Bronchial epithelial cell (primary cell): Measurements from ENCODE around the gene S100B. TPM values are rescaled to one million over a fixed set of nuclear protein-coding genes. Genes with fewer than 3 reads are reported as not detected.

Source experiments
- DNase-seq: peaks from one replicate; pipeline ENCODE4 v3.0.0-alpha.2; 2010; ENCODE audit warnings: low read depth
- FAIRE-seq: peaks from 2 replicates; lab custom pipeline; 2011; peaks lifted over from hg19 to GRCh38; lab: Jason Lieb, UNC
- H3K27me3 ChIP-seq: 2 replicates; pipeline ENCODE4 v1.5.1; 2011; ENCODE audit warnings: low read length; ENCODE audit not compliant: control insufficient read depth, insufficient read depth
- H3K36me3 ChIP-seq: 2 replicates; pipeline ENCODE4 v1.5.1; 2011; ENCODE audit warnings: low read length; ENCODE audit not compliant: control insufficient read depth, insufficient read depth
- H3K4me3 ChIP-seq: 2 replicates; pipeline ENCODE4 v1.5.1; 2011; ENCODE audit warnings: mild to moderate bottlenecking, low read depth, low read length, control low read depth
- total RNA-seq: library from RNA; depleted of rRNA; stranded (reverse); fragments of >200 nt; gene quantifications from 2 replicates; pipeline ENCODE4 v1.2.1, GENCODE V29; 2014
- TF ChIP-seq, protein P1 (sequence below): IDR thresholded peaks from 2 replicates; pipeline ENCODE4 v1.5.1; 2011; ENCODE audit warnings: mild to moderate bottlenecking, moderate library complexity, low read length, control low read depth, inconsistent platforms; ENCODE audit not compliant: insufficient read depth, severe bottlenecking

The S100B gene
- total RNA-seq, 1 donor from 2014 or later: not detected

DNA sequence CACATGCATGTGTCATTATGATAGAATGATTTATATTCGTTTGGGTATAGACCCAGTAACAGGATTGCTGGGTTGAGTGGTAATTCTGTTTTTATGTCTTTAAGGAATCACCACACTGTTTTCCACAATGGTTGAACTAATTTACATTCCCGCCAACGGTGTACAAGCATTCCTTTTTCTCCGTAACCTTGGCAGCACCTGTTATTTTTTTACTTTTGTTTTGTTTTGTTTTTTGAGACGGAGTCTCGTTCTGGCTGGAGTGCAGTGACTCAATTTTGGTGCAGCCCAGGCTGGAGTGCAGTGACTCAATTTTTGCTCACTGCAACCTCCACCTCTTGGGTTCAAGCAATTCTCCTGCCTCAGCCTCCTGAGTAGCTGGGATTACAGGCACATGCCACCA lies 8.5 kb upstream of the S100B start:
- DNase-seq: peak; percentile 16
- no peaks in the 10 kb centered on the region for H3K36me3 ChIP-seq
- TF ChIP-seq, protein P1, sequence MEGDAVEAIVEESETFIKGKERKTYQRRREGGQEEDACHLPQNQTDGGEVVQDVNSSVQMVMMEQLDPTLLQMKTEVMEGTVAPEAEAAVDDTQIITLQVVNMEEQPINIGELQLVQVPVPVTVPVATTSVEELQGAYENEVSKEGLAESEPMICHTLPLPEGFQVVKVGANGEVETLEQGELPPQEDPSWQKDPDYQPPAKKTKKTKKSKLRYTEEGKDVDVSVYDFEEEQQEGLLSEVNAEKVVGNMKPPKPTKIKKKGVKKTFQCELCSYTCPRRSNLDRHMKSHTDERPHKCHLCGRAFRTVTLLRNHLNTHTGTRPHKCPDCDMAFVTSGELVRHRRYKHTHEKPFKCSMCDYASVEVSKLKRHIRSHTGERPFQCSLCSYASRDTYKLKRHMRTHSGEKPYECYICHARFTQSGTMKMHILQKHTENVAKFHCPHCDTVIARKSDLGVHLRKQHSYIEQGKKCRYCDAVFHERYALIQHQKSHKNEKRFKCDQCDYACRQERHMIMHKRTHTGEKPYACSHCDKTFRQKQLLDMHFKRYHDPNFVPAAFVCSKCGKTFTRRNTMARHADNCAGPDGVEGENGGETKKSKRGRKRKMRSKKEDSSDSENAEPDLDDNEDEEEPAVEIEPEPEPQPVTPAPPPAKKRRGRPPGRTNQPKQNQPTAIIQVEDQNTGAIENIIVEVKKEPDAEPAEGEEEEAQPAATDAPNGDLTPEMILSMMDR: no peak

DNA sequence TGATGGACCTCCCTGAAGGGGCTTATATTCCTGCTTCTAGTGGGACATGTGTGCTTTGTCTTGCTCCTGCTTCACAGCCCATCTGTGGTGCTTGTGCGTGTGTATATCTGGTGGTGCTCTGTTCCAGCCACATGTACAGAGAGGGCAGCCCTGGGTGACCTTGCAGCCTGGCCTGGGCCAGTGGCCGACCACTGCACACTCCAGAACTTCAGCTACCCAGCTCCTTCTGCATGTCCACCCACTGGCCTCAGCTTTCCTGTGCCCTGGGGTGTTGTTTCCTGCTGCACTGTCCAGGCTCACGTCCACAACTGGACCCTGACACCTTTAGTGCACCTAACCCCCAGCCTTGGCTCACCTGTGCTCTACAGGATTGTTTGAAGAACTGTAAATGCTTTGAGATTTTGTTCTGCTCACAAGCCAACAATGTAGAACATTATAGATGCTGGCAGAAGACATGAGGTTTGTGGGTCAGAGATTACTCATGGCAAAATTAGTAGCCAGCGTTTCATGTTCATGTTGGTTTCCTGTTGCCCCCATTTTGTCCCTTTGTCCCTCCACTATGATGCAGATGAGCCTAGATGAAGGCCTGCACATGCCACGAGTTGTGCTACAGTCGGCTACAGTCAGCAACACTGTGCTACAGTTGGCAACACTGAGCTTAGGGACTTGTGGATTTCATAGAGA lies 5.3 kb upstream of the S100B start:
- no peaks in the 10 kb centered on the region for H3K36me3 ChIP-seq
- no peak for FAIRE-seq
- TF ChIP-seq, protein P1: no peak

More for the DNA sequence above, 8.5 kb upstream of the S100B start:
- no peak overlapping the region for H3K4me3 ChIP-seq
- H3K27me3 ChIP-seq: no peaks in the 10 kb centered on the region
- no peak for FAIRE-seq

DNA sequence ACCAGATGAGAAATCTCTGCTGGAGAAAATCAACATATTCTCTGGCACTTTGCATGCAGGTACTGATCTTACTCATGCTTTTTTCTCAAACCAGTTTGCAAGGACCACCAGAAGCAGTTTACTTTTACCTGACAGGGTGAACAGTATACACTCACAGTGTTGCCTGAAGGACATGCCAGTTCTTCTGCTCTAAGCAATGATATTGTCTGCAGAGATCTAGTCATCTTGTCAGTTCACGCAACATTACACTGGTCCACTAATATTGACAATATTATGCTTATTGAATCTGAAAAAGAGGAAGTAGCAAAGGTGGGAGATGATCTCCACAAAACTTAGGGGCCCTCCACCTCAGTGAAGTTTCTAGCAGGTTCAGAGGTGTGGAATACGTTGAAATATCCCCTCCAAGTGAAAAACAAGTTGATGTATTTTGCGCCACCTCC lies 3.8 kb upstream of the S100B start:
- Histone ChIP-seq H3K36me3 (no peaks in the 10 kb centered on the region), H3K4me3 (no peak overlapping the region), H3K27me3 (peaks cover 4% of the 10 kb centered on the region)
- DNase-seq (no peak), FAIRE-seq (no peak)
- TF ChIP-seq, protein P1: no peak

More for the DNA sequence above, 5.3 kb upstream of the S100B start:
- Histone ChIP-seq H3K27me3 (peaks cover 4% of the 10 kb centered on the region), H3K4me3 (no peak overlapping the region)
- no peak for DNase-seq

DNA sequence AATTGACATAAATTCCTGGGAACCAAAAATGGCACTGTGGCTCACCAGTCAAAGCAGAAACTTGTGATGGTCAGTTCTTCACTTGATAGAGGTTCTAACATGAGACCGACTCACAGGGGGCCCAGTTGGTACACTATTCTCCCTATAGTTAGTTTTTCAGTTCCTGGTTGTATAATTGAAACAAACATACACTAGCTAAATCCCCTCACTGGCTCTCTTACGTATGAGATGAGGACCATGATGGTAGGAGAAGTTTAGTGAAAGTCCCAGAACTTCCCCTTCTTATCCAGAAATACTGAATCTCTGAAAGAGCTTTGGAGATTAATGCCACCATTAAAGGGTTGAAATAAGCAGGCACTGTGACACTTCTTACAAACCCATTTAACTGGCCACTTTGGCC lies 2.8 kb upstream of the S100B start:
- TF ChIP-seq, protein P1: no peak
- FAIRE-seq: no peak
- Histone ChIP-seq H3K36me3 (no peaks in the 10 kb centered on the region), H3K4me3 (no peak overlapping the region), H3K27me3 (peaks cover 4% of the 10 kb centered on the region)
- no peak for DNase-seq

DNA sequence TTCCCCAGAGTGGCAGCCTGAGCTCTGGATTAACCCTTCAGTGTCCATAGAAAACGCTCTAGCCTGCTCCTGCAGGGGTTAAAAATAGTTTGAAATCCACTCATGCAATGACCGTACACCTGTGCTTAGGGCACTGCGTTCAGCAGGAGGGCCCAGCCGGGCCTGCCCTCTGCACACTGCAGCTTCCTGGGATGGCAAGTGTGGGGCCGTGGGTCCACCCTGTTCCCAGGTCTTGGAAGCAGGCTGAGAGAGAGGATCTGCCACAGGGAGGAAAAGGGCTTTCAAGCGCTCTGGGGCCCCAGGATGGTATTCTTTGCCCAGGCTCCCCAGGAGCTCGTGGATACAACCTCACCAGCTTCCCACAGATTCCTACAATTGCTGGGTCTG lies 1.5 kb upstream of the S100B start:
- no peaks in the 10 kb centered on the region for H3K36me3 ChIP-seq
- H3K4me3 ChIP-seq: no peak overlapping the region
- no peak for FAIRE-seq
- DNase-seq: no peak
- H3K27me3 ChIP-seq: peaks cover 4% of the 10 kb centered on the region
- TF ChIP-seq, protein P1: no peak
